PFSK-1 (cell line): ENCODE data around the gene FGF11.
A peak's percentile ranks its signal among the peaks of the same experiment; 100 is the strongest.

Experiments
- FOXP2 ChIP-seq: optimal IDR thresholded peaks from 2 replicates; pipeline ENCODE3; 2011; ENCODE audit warnings: borderline replicate concordance, control low read depth, inconsistent platforms; ENCODE audit not compliant: insufficient read depth; ENCODE audit errors: extremely low read length, extremely low read depth
- POLR2AphosphoS5 ChIP-seq: IDR thresholded peaks from 2 replicates; pipeline ENCODE4 v1.6.1; 2012; ENCODE audit warnings: low read depth, mild to moderate bottlenecking, control low read depth, low read length, moderate library complexity
- SIN3A ChIP-seq: IDR thresholded peaks from 2 replicates; pipeline ENCODE4 v1.6.1; 2012; ENCODE audit warnings: mild to moderate bottlenecking, low read length, moderate library complexity, borderline replicate concordance; ENCODE audit not compliant: insufficient read depth
- TAF1 ChIP-seq: IDR thresholded peaks from 2 replicates; pipeline ENCODE4 v1.6.1; 2012; ENCODE audit warnings: low read length, control low read depth, borderline replicate concordance; ENCODE audit not compliant: insufficient read depth
- TF ChIP-seq, protein P1 (sequence below), 2 experiments: IDR thresholded peaks; 2 replicates each; pipeline versions ENCODE4 v1.6.1 to v1.8.0; 2011 to 2012; ENCODE audit warnings: low read depth in 2 of 2, low read length in 2 of 2, control low read depth in 1 of 2, inconsistent platforms in 1 of 2, mild to moderate bottlenecking in 1 of 2, moderate library complexity in 1 of 2; ENCODE audit not compliant: insufficient read depth in 1 of 2

Gene FGF11

DNA sequence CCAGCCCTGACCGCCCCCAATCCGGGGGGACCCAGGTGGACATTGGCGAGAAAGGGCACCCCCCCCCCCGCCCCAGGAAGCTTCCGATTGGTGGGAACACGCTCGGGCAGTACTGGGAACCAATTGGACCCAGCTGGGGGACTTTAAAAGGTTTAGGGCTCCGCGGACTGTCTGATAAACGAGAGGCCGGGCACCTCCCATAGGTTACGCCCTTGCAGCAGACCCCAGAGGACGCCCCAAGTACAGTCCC lies 35.7 kb upstream of the FGF11 start:
- no peak for TF ChIP-seq SIN3A
- TF ChIP-seq, protein P1, sequence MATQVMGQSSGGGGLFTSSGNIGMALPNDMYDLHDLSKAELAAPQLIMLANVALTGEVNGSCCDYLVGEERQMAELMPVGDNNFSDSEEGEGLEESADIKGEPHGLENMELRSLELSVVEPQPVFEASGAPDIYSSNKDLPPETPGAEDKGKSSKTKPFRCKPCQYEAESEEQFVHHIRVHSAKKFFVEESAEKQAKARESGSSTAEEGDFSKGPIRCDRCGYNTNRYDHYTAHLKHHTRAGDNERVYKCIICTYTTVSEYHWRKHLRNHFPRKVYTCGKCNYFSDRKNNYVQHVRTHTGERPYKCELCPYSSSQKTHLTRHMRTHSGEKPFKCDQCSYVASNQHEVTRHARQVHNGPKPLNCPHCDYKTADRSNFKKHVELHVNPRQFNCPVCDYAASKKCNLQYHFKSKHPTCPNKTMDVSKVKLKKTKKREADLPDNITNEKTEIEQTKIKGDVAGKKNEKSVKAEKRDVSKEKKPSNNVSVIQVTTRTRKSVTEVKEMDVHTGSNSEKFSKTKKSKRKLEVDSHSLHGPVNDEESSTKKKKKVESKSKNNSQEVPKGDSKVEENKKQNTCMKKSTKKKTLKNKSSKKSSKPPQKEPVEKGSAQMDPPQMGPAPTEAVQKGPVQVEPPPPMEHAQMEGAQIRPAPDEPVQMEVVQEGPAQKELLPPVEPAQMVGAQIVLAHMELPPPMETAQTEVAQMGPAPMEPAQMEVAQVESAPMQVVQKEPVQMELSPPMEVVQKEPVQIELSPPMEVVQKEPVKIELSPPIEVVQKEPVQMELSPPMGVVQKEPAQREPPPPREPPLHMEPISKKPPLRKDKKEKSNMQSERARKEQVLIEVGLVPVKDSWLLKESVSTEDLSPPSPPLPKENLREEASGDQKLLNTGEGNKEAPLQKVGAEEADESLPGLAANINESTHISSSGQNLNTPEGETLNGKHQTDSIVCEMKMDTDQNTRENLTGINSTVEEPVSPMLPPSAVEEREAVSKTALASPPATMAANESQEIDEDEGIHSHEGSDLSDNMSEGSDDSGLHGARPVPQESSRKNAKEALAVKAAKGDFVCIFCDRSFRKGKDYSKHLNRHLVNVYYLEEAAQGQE (IDR thresholded peaks at IDR 0.05; ENCODE audit: insufficient read depth in 1 of 2, low read depth in 2 of 2, low read length in 2 of 2): no peak
- TF ChIP-seq FOXP2: no peak
- TF ChIP-seq POLR2AphosphoS5: no peak
- TF ChIP-seq TAF1: no peak

- TF ChIP-seq FOXP2 (peak; percentile 44), POLR2AphosphoS5 (peak; percentile 96), TAF1 (peak; percentile 91), SIN3A (peak; percentile 94; the same call in 1 of the 2 replicates)
- TF ChIP-seq, protein P1 (IDR thresholded peaks at IDR 0.05; ENCODE audit: insufficient read depth in 1 of 2, low read depth in 2 of 2, low read length in 2 of 2): peak in 1 of 2 experiments; percentile 46; a peak in 1 of 4 replicates
These were observed 35.2 kb upstream of the FGF11 start, which contains the start of gene TMEM256 for GRCh38 chr17:7403977-7404736. TSS of gene TMEM256 (minus strand) at chr17:7404097. CDS start at chr17:7404084, 13 bp downstream.

- TF ChIP-seq, protein P1 (IDR thresholded peaks at IDR 0.05; ENCODE audit: insufficient read depth in 1 of 2, low read depth in 2 of 2, low read length in 2 of 2): no peak
- TF ChIP-seq POLR2AphosphoS5: 0 out of 2 replicates have a peak, but pooled peaks have one; percentile 50
These were observed 34.5 kb upstream of the FGF11 start for GRCh38 chr17:7404737-7405349.

- no peak for TF ChIP-seq FOXP2
- TF ChIP-seq, protein P1 (IDR thresholded peaks at IDR 0.05; ENCODE audit: insufficient read depth in 1 of 2, low read depth in 2 of 2, low read length in 2 of 2): no peak
- no peak for TF ChIP-seq SIN3A
- TF ChIP-seq TAF1: no peak
- no peak for TF ChIP-seq POLR2AphosphoS5
These were observed 33.7 kb upstream of the FGF11 start for GRCh38 chr17:7405350-7406234.
